ENCODE data around the gene DNM3. TPM values are rescaled to one million over a fixed set of nuclear protein-coding genes. Genes with fewer than 3 reads are reported as not detected.

Gene DNM3
- polyA plus RNA-seq, 1 of the 3 experiments (the other 2 are of a cell fraction): 0.43 TPM

GRCh38 chr1:172269084-172269483 is 427.8 kb downstream of the DNM3 start (continued):
- no peak for TF ChIP-seq MXI1 (IDR thresholded peaks at IDR 0.05; ENCODE audit: low read depth, low read length)

- ChIA-PET POLR2A (no interaction called here), CTCF (interaction anchor here (0.7 kb wide), 1 partner anchor 555 kb away, joined by 3 read pairs; no protein-coding TSS in a partner anchor)
- Histone ChIP-seq H3K79me2 (ENCODE audit: insufficient read depth) (peaks cover 13% of the 10 kb centered on the region), H2AFZ (ENCODE audit: low read depth) (peak overlapping the region; percentile 54; the same call in 1 of the 2 replicates), H3K9me3 (no peaks in the 10 kb centered on the region), H3K4me1 (ENCODE audit: control insufficient read depth in 1 of 2, insufficient read depth in 2 of 2, low read depth in 1 of 2, low read length in 1 of 2) (peaks cover 7 to 16% of the 10 kb centered on the region in 2 experiments; a peak in 2 of 4 replicates), H3K27me3 (ENCODE audit: insufficient read depth) (no peaks in the 10 kb centered on the region), H3K9ac (no peak overlapping the region; the same call in 1 of the 2 replicates), H3K9me2 (no peaks in the 10 kb centered on the region), H3K36me3 (replicated peaks in 1 of 2; ENCODE audit: control insufficient read depth in 1 of 2, insufficient read depth in 2 of 2, low read length in 1 of 2) (no peaks in the 10 kb centered on the region), H3F3A (replicated peaks; ENCODE audit: insufficient read depth) (peaks cover 14% of the 10 kb centered on the region), H3K27ac (ENCODE audit: low read depth in 2 of 2, low read length in 1 of 2) (peak overlapping the region; percentile 71 to 81), H3K4me3 (ENCODE audit: low read depth in 2 of 2, low read length in 1 of 2) (no peak overlapping the region), H3K4me2 (peak overlapping the region; percentile 59; the same call in 1 of the 2 replicates), H4K20me1 (ENCODE audit: insufficient read depth) (no peaks in the 10 kb centered on the region)
- DNase-seq: no peak
- TF ChIP-seq POLR2AphosphoS5 (IDR thresholded peaks at IDR 0.05; ENCODE audit: low read depth, low read length) (no peak), TAF1 (IDR thresholded peaks at IDR 0.05; ENCODE audit: borderline replicate concordance, low read depth, low read length) (no peak), EZH2phosphoT487 (IDR thresholded peaks at IDR 0.05; ENCODE audit: borderline replicate concordance, low read depth) (no peak), MXI1 (IDR thresholded peaks at IDR 0.05; ENCODE audit: low read depth, low read length) (no peak), TCF12 (IDR thresholded peaks at IDR 0.05) (no peak), MEF2A (IDR thresholded peaks at IDR 0.05; ENCODE audit: borderline replicate concordance, low read depth) (no peak), FOXM1 (IDR thresholded peaks at IDR 0.05; ENCODE audit: low read depth) (no peak), TEAD4 (IDR thresholded peaks at IDR 0.05; ENCODE audit: borderline replicate concordance, insufficient read depth) (no peak), RFX5 (IDR thresholded peaks at IDR 0.05; ENCODE audit: low read length) (no peak), PBX3 (IDR thresholded peaks at IDR 0.05) (no peak), YY1 (IDR thresholded peaks at IDR 0.05; ENCODE audit: low read depth) (no peak), EP300 (IDR thresholded peaks at IDR 0.05; ENCODE audit: borderline replicate concordance in 1 of 2, low read depth in 1 of 2, low read length in 1 of 2) (no peak), NFIC (IDR thresholded peaks at IDR 0.05; ENCODE audit: borderline replicate concordance) (no peak)
- 71% methylated on average over 3 of the region's 3 CpGs for WGBS (ENCODE audit: low lambda C conversion rate)
These were observed 428.3 kb downstream of the DNM3 start for GRCh38 chr1:172269644-172270043.

- H2AFZ ChIP-seq (ENCODE audit: low read depth): peak overlapping the region; percentile 88
- 9% methylated on average over 3 of the region's 3 CpGs for WGBS (ENCODE audit: low lambda C conversion rate)
- no peaks in the 10 kb centered on the region for H4K20me1 ChIP-seq (ENCODE audit: insufficient read depth)
- H3K4me2 ChIP-seq: peak overlapping the region; percentile 63
- DNase-seq: no peak
- H3K9ac ChIP-seq: peak overlapping the region; percentile 56; the same call in 1 of the 2 replicates
- POLR2A ChIA-PET: no interaction called here
- CTCF ChIA-PET: no interaction called here
- peaks cover 17% of the 10 kb centered on the region for H3F3A ChIP-seq (replicated peaks; ENCODE audit: insufficient read depth)
- H3K9me2 ChIP-seq: no peaks in the 10 kb centered on the region
- peak overlapping the region; percentile 71 to 81 for H3K27ac ChIP-seq (ENCODE audit: low read depth in 2 of 2, low read length in 1 of 2)
- H3K4me1 ChIP-seq (ENCODE audit: control insufficient read depth in 1 of 2, insufficient read depth in 2 of 2, low read depth in 1 of 2, low read length in 1 of 2): peaks cover 7 to 17% of the 10 kb centered on the region in 2 experiments; a peak in 2 of 4 replicates
- H3K36me3 ChIP-seq (replicated peaks in 1 of 2; ENCODE audit: control insufficient read depth in 1 of 2, insufficient read depth in 2 of 2, low read length in 1 of 2): no peaks in the 10 kb centered on the region
- H3K9me3 ChIP-seq: no peaks in the 10 kb centered on the region
- H3K27me3 ChIP-seq (ENCODE audit: insufficient read depth): no peaks in the 10 kb centered on the region
- peaks cover 13% of the 10 kb centered on the region for H3K79me2 ChIP-seq (ENCODE audit: insufficient read depth)
- H3K4me3 ChIP-seq (ENCODE audit: low read depth in 2 of 2, low read length in 1 of 2): peak overlapping the region in 1 of 2 experiments; percentile 38; a peak in 1 of 4 replicates
- no peak for TF ChIP-seq TEAD4 (IDR thresholded peaks at IDR 0.05; ENCODE audit: borderline replicate concordance, insufficient read depth)
- no peak for TF ChIP-seq SMC3 (IDR thresholded peaks at IDR 0.05; ENCODE audit: low read depth, low read length)
- TF ChIP-seq CTCF (IDR thresholded peaks at IDR 0.05): no peak
- TF ChIP-seq PBX3 (IDR thresholded peaks at IDR 0.05): peak; percentile 20; the same call in 1 of the 2 replicates
- TF ChIP-seq NRF1 (IDR thresholded peaks at IDR 0.05; ENCODE audit: low read depth, low read length): no peak
- TF ChIP-seq CHD2 (IDR thresholded peaks at IDR 0.05; ENCODE audit: low read length, partially characterized antibody): no peak
- TF ChIP-seq FOXM1 (IDR thresholded peaks at IDR 0.05; ENCODE audit: low read depth): peak; percentile 30; the same call in 1 of the 2 replicates
- no peak for TF ChIP-seq YY1 (IDR thresholded peaks at IDR 0.05; ENCODE audit: low read depth)
- TF ChIP-seq JUND (IDR thresholded peaks at IDR 0.05): peak; percentile 18; the same call in 1 of the 2 replicates
- no peak for TF ChIP-seq FOSL2 (IDR thresholded peaks at IDR 0.05; ENCODE audit: borderline replicate concordance, low read depth)
- no peak for TF ChIP-seq FOXJ3 (CRISPR knock-in tag; IDR thresholded peaks at IDR 0.05)
- no peak for TF ChIP-seq ELF1 (IDR thresholded peaks at IDR 0.05)
- no peak for TF ChIP-seq RXRA (IDR thresholded peaks at IDR 0.05; ENCODE audit: borderline replicate concordance, low read depth)
These were observed 429.3 kb downstream of the DNM3 start for GRCh38 chr1:172270605-172271004.
